Sciatic nerve (tissue), 2 donors: ENCODE results near the gene SYMPK. TPM values are rescaled to one million over a fixed set of nuclear protein-coding genes. Genes with fewer than 3 reads are reported as not detected.
A peak's percentile ranks its signal among the peaks of the same experiment; 100 is the strongest.
"Not testable (repeated sequence)": the region's sequence is repeated elsewhere in the genome, so short reads cannot be mapped to it uniquely, and the experiment has no call there.

Source experiments
- ATAC-seq: fragments of 200-7000 bp; cut with Tn5 transposase; one replicate; pipeline ENCODE4 v1.9.1; 2020; ENCODE audit warnings: mild to moderate bottlenecking, moderate library complexity
- DNase-seq: peaks from one replicate; pipeline ENCODE4 v3.0.0-alpha.2; 2020; ENCODE audit warnings: low spot score
- intact Hi-C: fragments of 100-400 bp; cut with DNase I; formaldehyde crosslinking; loops from one replicate; pipeline ENCODE4 v1.14.2; 2022
- total RNA-seq: library from RNA; stranded (reverse); fragmentation: NEBNext Ultra II Directional; extraction: Animal tissue kit (Norgen Biotek cat#: 25700); gene quantifications from one replicate; pipeline ENCODE4 v1.2.1, GENCODE V29; 2021
- donor health status: DM: no; HTN: no; CAD: no.
- donor health status: DM: no; HTN: no; CAD: no.

SYMPK gene
- total RNA-seq, 1 donor from 2014 or later = 60.9 TPM

DNA sequence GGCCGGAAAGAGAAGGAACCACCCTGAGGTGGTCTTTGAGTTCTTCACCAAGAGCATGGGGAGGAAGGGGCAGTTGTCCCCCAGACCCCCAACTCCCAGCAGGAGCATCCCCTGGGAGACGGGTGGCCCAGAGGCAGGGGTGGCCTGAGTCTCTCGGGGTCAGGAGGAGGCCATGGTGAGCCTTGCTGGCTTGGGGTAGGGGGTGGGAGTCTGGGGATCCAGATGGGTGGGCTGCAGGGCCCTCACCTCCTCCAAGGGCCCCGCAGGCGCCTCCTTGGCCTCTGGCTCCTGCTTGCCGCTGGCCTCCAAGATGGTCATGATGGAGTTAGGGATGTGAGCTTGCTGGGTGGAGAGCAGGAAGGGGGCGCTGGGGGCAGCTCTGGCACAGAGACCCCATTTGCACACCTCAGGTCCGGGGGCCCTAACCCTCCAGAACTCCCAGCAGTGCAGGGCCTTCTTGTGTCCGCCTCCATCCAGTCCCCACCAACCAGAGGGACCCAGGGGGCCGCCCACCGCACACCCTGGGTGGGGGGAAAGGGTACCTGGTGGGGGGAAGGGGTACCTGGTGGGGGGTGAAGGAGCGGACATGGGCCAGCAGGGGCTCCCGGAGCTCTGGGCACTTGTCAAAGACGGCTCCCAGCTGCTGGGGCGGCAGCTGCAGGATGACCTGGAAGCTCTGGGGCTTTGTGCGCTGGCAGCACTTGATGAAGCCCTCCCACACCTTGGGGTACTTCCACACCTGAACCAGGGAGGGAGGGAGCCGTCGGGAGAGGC lies 46.5 kb downstream of the SYMPK start:
- DNase-seq (no peak), ATAC-seq (peak; percentile 20)
- intact Hi-C loops = no loop called here

DNA sequence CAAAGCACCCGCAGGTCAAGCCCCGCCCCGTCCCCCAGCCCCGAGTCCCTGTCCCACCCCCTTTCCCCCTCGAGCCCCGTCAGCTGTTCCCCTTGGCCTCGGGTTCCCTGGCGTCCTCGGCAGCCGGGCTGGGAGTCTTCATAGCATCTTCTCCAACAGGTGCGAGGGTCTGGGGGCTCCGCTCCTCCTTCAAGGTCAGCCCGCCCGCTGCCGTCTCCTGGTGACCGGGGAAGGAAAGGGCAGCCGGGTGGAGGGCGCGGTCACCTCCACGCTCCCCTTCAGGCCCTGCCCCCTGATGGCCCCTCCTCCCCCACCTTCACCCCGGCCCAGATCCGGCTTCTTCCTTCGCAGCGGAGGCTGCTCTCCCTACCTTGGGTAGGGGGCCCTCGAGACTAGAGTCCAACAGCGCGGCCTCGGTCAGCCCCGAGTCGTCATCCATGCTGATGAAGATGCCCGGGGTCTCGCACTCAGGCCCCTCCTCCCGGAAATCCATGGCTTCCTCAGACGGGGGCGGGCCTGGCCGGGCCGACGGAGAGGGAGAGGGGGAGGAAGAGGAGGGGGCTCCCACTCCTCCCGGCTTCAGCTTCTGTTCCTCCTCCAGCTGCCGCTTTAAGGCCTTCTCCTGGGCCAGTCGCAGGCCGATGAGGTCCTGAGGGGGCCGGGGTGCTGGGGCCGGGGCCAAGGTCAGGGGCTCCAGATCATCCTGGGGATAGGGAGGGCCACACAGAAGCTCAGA lies 47.3 kb downstream of the SYMPK start:
- peak; percentile 37 for ATAC-seq
- intact Hi-C loops = no loop called here
- DNase-seq = no peak

- intact Hi-C loops = no loop called here
- DNase-seq = no peak
- no peak for ATAC-seq
Measured at GRCh38 chr19:45814851-45815480, 48.0 kb downstream of the SYMPK start, which contains the start of gene RSPH6A. RSPH6A (minus strand) TSS chr19:45815308; CDS start chr19:45815176, 132 bp downstream.

DNA sequence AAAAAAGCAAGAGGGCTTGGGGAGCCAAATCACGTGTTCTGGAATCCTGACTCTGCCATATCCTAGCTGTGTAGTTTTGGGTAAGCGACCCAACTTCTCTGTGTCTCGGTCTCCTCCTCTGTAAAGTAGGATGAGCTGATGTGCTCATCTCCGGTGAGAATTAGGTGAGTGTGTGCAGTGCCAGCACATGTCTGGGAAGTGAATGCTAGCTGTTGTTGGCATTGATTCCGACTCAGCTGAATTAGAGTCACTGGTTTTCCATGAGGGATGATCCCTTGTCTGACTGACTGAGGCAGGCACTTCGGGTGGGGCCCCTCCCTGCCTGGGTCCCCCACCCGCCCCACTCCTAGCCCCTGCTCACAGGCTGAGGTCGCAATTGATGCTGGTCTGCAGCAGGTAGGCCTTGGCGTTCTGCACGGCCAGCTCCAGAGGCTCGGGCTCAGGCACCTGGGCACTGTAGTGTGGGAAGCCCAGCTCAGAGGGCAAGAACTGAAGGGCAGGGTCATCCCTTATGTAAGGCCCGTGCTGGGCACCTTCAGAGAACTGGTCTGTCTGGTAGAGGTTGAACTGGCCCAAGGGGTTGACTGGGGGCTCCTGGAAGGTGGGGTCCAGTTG lies 48.7 kb downstream of the SYMPK start:
- intact Hi-C loops = no loop called here
- ATAC-seq (no peak), DNase-seq (no peak)

DNA sequence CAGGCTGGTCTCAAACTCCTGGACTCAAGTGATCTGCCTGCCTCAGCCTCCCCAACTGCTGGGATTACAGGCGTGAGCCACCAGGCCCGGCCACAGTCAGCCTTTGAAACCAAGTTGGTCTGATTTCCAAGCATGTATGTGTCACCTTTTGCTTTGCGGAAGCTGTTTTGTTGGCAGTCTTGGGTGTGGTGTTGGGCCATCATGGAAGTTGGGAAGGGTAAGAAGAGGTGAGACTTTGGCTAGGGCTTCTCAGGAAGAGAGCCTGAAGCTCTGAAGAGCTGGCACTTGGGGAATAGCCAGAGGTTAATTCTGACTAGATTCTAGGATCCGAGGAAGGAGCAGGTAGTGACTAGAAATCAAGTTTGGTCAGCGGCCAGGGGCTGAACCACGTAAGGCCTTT lies 50.6 kb downstream of the SYMPK start:
- DNase-seq (no peak), ATAC-seq (no peak)
- intact Hi-C loops = no loop called here

DNA sequence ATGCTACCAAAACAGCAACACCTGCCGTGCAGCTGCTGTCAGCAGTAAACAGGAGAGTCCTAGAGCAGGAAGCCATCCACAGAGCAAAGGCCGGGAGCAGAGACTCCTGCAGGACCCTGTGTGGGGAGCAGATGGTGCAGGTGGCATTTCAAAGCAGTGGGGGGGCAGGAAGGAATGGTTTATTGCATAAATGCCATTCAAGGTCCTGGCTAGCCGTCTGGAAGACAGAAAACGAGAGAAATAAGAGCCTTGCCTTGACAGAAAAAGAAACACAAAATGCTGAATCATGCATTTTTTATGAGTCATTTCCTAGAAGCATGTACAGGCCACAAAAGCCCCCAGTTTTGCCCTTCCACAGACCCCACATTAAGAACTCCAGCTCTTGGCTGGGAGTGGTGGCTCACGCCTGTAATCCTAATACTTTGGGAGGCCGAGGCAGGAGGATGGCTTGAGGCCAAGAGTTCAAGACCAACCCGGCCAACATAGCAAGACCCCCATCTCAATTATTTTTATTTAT lies 53.2 kb downstream of the SYMPK start:
- no peak for DNase-seq
- intact Hi-C loops = no loop called here
- ATAC-seq = no peak

- DNase-seq = no peak
- ATAC-seq = no peak
- intact Hi-C loops = no loop called here
Measured at GRCh38 chr19:45805719-45806118, 57.2 kb downstream of the SYMPK start.

DNA sequence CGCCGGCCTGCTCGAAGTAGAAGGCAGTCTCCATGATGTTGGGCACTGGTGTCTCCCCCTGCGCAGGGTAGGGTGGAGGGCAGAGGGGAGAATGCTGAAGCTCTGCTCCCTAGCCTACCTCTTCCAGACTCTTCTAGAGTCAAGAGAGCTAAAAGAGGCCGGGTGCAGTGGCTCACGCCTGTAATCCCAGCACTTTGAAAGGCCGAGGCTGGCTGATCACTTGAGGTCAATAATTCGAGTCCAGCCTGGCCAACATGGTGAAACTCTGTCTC lies 58.1 kb downstream of the SYMPK start:
- intact Hi-C loops = no loop called here
- ATAC-seq = no peak
- DNase-seq = no peak

DNA sequence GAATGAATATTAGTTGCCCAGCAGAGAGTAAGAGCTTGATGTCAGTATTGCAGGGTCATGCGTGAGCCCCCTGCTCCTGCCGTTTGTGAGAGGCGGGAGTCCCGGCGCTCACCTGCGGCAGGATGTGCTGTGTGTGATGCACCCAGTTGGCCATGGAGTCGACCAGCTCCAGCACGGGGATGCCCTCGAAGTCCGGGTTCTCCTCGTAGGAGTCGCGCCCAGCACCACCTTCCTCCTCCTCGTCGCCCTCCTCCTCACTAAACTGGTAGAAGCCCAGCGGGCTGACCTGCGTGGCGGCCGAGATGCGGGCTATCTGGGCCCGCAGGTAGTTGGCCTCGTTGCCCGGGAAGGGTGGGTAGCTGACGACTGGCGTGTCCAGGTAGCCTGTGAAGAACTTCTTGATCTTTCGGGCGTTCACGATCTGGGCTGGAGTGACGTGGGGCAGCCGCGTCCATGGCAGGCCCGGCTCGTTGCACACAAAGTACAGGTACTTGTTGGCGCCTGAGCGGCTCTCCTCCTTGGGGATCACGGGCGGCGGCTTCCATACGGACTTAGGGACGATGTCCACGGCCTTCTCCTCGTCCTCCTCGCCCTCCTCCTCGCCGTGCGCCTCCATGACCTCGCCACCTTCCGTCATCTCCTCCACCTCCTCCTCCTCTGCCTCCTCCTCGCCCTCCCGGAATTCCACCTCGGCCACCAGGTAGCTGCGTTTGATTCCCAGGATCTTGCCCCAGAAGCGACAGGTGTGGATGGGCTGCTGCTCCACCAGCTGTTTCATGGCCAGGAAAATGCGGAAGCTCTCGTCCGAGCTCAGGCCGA lies 58.6 kb downstream of the SYMPK start:
- ATAC-seq = no peak
- intact Hi-C loops = no loop called here
- peak; percentile 60 for DNase-seq

- DNase-seq (no peak), ATAC-seq (no peak)
- intact Hi-C loops = no loop called here
Measured at GRCh38 chr19:45801603-45802175, 61.3 kb downstream of the SYMPK start.

GRCh38 chr19:45800070-45800553 lies 62.8 kb downstream of the SYMPK start:
- ATAC-seq = peak; percentile 25
- intact Hi-C loops = no loop called here
- DNase-seq = peak; percentile 57

DNA sequence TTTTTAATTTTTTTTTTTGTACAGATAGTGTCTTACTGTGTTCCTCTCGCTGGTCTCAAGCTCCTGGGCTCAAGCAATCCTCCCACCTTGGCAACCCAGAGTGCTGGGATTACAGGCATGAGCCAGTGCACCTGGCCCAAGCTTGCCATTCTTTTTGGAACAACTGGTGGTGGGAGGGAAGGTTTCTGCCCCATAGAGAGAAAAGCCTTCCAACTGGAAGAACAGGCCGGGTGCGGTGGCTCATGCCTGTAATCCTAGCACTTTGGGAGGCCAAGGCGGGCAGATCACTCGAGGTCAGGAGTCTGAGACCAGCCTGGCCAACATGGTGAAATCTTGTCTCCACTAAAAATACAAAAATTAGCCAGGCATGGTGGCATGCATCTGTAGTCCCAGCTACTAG lies 63.4 kb downstream of the SYMPK start:
- intact Hi-C loops, DNase-seq, ATAC-seq: not testable (repeated sequence)

GRCh38 chr19:45798995-45799517 lies 63.9 kb downstream of the SYMPK start:
- DNase-seq = peak; percentile 79
- intact Hi-C loops = no loop called here
- peak; percentile 88 for ATAC-seq

- DNase-seq = no peak
- intact Hi-C loops = no loop called here
- ATAC-seq = no peak
Measured at GRCh38 chr19:45794627-45795026, 68.3 kb downstream of the SYMPK start.

- intact Hi-C loops = no loop called here
- DNase-seq (no peak), ATAC-seq (no peak)
Measured at GRCh38 chr19:45793876-45794275, 69.1 kb downstream of the SYMPK start.

GRCh38 chr19:45793178-45793564 lies 69.8 kb downstream of the SYMPK start:
- ATAC-seq (no peak), DNase-seq (no peak)
- intact Hi-C loops = no loop called here

DNA sequence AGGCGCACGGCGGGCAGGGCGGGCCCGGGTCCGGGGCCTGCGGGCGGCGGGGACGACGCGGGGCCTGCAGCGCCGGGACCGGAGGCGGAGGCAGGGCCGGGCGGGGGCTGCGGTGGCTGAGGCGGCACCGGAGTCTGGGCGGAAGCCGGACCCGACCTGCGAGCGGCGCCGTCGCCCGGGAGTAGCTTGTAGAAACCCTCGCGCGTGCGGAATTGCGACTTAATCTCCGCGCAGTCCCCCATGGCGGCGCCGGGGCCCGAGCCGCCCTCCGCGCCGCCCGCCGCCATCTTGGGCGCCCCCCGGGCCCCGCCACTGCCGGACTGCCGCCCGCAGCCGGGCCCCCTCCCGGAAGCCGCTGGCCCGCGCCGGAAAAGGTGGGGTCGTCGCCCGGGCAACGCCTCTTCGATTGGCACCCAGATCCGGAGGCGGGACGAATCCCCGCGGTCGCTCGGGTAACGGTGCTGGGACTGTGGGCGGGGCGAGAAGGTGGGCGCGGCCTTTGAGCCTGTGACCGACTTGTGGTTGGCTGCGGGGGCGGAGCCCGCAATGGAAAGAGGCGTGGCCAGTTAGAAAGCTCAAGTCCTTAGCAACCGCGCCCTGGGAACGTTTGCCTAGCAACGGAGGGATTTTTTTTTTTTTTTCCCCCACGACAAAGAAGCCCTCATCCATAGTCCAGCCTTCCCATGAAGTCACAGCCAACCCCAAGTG lies 70.3 kb downstream of the SYMPK start, which contains the start of gene DMWD:
TSS of gene DMWD (minus strand) at position 376 of the 708 bp plus-strand sequence. CDS start at position 287, 89 bp downstream.
- ATAC-seq = peak; percentile 99
- intact Hi-C loops = no loop called here
- DNase-seq = peak; percentile 100
